Measurements from ENCODE around the gene PSMC6.
A peak's percentile ranks its signal among the peaks of the same experiment; 100 is the strongest.
"Not testable (repeated sequence)": the region's sequence is repeated elsewhere in the genome, so short reads cannot be mapped to it uniquely, and the experiment has no call there.

Gene PSMC6

DNA sequence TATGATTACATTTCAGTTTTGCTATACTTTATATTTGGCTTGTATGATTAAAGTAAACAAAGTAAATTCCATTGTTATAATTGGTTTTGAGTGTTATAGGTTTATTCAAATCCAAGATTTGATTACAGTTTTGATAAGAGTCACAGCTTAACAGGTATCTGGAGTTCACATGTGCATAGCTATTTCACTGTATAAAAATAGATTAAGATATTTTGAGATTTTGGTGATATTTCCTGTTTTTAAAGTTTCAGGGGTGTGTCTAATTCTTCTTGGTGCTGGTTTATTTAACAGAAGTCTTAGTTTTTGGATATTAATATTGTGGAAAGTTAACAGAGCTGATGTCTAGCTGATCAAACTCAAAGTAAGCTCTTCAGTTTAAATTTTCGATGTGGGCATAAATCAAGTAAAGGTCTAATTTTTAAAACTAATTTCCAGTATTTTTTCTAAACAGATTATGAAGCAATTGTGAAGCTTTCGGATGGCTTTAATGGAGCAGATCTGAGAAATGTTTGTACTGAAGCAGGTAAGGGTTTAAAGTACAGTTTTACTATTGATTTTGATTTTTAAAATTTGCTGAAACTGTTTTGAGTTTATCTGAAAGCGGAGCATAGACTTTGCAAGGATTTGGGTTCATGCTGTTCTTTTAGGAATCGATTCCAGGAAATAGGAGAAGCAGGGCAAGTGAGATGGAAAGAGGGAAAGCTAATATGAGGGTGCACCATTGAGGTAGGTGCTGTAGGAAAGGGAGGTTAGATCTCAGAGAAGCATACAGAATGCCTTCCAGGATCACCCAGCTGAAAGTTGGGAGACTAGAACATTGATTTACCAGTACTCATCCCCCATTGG lies 16.7 kb downstream of the PSMC6 start:
- DNase-seq: no peak

DNA sequence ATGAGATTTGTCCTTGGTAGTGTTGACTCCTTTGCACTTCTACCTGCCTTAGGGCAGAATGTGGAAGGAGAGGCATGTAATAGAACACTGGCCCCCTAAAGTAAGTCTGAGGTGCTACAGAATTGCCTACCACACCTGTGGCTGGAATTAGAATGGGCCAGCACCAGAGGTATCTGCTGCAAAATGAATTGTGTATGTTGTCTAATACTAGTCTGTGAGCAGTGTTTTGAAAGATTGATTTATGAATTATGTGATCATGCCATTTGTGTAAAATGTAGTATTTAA lies 17.3 kb downstream of the PSMC6 start:
- no peak for DNase-seq

DNA sequence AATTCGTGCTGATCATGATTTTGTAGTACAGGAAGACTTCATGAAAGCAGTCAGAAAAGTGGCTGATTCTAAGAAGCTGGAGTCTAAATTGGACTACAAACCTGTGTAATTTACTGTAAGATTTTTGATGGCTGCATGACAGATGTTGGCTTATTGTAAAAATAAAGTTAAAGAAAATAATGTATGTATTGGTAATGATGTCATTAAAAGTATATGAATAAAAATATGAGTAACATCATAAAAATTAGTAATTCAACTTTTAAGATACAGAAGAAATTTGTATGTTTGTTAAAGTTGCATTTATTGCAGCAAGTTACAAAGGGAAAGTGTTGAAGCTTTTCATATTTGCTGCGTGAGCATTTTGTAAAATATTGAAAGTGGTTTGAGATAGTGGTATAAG lies 20.5 kb downstream of the PSMC6 start:
- DNase-seq: not testable (repeated sequence)

DNA sequence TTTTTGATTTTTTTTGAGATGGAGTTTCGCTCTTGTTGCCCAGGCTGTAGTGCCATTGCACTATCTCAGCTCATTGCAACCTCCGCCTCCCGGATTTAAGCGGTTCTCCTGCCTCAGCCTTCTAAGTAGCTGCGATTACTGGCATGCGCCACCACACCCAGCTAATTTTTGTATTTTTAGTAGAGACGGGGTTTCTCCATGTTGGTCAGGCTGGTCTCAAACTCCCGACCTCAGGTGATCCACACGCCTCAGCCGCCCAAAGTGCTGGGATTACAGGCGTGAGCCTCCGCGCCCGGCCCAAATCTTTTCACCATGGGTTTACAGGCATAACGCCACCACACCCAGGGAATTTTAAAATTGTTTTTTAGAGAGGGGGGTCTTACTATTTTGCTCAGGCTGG lies 22.0 kb downstream of the PSMC6 start:
- DNase-seq: not testable (repeated sequence)

DNA sequence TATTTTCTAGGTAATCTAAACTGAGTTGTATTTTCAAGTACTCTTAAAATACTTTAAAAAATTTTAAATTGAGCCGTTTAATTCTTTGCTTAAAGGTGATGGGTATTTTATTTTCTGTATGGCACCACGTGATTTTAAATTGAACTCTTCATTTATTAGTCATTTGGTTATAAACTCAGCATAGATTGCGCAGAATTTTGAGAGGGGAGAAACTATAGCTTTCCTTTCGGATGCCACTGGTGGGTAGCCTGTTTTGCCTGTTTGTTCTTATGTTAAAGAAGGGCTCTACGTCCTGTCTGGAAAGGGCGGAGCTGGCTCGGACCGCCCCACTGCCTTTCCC lies 22.6 kb downstream of the PSMC6 start:
- no peak for DNase-seq

DNA sequence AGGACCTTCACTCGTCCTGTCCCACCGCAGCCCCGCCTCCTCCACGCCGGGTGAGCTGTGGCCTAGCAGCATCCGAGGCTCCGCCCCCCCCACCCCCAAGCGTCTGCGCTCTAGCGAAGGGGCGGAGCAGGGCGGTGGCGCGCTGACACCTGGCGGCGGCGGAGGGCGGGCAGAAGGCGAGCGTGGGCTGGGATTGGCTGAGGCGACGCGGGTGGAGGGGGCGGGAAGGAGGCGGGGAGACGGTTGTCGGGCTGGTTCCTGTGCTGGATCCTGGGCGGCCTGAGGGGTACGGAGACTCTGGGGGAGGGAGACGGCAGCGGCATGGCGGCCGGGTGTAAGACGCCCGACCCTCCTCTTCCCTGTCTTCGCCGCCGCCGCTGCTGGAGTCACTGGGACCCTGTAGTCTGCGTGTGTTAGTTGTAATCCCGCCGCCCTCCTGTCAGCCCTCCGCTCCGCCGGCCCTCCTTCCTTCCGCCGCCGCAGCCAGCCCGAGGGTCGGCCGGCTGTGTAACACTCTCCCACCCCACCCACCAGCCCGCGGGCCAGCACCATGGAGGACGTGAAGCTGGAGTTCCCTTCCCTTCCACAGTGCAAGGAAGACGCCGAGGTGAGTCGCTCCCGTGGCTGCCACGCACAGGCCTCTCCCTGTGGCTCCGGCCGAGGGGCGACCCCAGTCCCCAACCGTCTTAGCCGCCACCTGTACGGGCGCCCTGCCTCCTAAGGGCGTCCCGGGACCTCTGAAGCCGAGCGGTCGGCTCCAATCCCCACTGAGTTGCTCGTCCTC lies 23.1 kb downstream of the PSMC6 start, which contains the start of gene STYX:
Gene STYX (plus strand): TSS at position 242 of the 784 bp plus-strand sequence. CDS start 309 bp downstream, at position 551.
- peak; percentile 99 for DNase-seq

DNA sequence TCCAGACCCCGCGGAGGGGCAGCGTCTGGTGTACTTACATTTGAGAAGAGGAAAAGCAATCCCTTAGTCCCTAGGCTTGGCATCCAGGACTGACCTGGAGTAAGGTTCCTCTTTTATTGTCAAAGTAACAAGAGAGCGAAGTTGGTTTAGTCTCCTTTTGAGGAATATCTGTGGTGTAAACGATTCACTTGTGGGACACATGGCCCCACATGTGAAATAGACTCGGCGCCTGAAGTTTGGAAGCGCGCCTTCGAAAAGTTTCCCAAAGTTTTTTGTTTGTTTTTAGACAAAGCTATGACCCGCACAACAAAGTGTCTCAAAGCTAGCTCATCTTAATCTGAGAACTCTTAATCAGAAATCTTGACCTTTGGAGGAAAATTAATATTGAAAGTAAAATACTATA lies 23.7 kb downstream of the PSMC6 start:
- no peak for DNase-seq

DNA sequence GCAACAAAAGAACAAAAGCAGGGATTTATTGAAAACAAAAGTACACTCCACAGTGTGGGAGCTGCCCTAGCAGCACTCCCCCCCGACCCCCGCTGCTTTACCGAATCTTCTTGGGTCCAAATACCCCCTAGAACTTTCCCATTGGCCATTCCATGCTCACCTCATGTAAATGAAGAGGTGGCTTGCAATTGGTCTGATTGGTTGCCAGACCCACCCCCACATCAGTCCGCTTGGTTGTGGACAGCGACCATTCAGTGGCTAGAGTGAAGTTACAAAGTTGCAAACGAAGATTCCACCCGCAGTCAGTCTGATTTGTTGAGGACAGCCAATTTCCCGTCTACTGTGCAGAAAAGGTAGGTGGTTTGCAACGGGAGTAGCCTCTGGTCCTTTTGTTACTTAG lies 26.8 kb downstream of the PSMC6 start:
- DNase-seq: no peak

DNA sequence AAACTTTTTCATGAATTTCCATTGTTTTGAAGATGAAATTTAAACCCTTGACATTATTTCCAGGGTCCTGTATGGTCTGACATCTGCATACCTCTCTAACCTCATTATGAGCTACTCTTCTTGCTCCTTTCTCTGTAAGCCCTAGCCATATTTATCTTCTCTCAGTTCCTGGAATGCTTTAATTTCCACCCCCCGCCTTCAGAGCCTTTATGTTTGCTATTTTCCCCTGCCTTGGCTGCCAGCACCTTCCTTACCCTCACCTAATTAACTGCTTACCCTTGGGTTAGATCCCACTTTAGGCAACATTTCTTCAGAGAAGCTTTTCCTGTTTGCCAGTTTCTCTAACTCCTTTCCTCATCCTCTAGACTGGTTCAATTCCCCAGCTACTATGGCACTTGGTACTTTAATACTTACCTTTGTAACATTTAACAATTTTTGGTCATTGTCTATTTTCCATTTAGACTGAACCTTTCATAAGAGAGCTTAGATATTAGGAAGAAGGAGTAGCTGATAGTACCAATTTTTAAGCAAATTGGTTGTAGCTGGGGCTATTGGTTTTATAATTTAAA lies 29.0 kb downstream of the PSMC6 start:
- no peak for DNase-seq

DNA sequence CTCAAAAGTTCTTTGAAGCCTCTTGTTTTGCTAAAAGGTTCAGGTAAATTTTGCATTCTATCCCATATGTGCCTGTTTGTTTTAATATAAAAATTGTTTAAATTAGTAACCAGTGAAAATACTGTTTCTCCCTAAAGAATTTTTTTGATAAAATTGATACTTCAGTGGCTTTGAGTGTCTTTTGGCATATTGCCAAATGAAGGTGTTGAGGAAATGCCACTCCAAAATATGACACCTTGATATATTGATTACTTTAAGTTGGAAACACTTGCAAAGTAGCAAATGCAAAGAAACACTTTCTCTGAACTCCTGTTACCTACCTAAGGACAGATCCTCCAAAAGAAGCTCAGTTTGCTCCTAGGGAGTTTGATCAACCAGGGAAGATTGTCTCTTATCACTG lies 31.4 kb downstream of the PSMC6 start:
- DNase-seq: no peak

DNA sequence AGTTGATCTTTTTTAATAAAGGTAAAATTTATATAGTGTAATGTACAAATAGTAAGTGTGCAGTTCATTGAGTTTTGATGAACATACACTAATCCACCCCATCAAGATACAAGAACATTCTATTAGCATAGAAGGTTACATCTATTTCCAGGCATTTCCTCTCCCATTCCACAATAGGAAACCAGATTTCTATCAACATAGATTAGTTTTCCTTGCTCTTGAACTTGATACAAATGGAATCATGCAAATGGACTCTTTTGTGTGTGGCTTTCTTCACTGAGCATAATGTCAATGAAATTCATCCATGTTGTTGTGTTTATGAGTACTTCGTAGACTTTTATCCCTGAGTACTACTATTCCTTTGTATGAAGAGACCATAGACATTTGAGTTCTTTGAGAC lies 33.8 kb downstream of the PSMC6 start:
- DNase-seq: no peak

DNA sequence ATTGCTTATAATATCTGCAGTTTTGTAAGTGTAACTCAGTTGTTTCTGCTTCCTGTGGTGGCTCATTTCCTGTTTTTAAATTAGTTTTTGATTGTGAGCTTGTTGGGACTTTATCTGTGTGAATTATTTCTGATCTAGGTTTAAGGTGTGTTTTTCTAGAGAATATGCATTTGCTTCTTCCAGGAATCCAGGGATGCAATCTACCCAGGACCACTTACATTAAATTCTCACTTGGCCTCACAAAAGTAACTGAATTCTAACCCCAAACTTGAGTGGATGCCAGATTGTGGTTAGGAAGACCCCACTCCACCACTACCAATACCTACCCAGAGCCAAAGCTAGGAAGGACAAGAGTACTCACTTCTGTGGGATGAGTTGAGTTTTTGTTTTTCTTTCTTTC lies 34.9 kb downstream of the PSMC6 start:
- no peak for DNase-seq

DNA sequence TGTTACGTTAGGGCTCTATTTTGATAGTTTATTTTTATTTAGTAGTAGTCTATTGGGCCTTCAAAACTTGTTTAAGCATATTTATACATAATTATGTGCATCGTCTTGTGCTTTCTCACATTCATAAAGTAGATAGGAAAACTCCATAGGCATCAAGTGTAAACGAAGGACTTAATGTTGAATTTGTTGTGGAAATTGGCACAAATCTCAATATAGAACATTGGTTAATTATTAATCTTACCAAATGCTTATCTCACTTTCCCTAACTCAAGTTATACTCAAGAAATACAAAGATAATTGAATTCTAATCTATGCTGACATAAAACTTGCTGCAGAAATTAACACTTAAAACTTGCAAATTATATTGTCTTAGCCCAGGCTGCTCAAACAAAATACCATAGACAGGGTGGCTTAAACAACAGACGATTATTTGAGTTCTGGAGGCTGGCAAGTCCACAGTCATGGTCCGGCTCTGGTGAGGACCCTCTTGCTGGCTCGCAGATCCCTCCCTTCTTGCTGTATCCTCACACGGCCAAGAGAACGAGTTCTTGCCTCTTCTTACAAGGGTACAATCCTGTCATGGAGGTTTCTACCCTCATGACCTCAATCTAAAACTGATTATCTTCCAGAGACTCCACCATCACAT lies 41.8 kb downstream of the PSMC6 start:
- no peak for DNase-seq

DNA sequence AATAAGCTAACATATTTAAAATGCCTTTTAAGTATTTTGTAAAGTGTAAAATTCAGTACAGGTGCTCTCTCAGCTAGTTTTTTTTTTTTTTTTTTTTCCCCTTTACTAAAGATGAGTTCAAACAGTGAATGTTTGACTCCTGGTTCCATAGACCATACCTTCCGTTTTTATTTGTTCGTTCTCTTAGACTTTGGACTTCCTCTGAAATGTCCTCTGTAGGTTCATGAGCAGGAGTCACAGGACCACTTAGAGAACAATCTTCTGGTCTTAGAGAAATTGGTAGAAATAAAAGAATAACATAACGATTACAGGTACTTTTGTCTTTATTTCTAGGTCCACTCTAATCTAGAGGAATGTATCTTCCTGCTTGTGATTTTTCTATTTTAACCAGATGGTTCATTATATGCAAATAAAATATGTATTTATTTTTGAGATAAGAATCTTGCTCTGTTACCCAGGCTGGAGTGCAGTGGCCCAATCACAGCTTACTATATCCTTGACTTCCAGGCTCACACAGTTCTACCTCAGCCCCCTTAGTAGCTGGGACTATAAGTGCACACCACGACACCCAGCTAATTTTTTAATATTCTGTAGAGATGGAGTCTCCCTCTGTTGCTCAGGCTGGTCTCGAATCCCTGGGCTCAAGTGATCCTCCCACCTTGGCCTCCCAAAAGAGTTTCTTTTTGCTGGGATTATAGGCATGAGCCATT lies 48.8 kb downstream of the PSMC6 start:
- DNase-seq: no peak

DNA sequence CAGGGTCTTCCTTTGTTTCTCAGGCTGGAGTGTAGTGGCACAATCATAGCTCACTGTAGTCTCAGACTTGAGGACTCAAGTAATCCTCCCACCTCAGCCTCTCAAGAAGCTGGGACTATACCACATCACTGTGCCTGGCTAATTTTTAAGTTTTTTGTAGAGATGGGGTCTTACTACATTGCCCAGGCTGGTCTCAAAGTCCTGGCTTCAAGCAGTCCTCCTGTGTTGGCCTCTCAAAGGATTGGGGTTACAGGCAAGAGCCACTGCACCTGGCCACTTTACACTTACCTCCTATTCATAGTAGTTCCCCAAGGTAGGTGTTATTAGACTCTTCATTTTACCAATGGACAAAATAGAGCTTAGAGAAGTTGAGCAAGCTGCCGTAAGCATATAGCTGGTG lies 52.1 kb downstream of the PSMC6 start:
- DNase-seq: no peak

DNA sequence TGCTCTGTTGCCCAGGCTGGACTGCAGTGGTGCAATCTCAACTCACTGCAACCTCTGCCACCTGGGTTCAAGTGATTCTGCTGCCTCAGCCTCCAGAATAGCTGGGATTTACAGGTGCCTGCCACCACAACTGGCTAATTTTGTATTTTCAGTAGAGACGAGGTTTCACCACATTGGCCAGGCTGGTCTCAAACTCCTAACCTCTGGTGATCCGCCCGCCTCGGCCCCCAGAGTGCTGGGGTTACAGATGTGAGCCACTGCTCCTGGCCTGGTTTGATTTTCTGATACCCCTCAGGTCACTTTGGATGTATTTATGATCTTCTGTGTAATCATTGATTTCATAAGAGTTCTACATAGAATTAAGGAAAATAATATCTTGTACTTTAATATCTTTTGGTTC lies 55.9 kb downstream of the PSMC6 start:
- not testable (repeated sequence) for DNase-seq

DNA sequence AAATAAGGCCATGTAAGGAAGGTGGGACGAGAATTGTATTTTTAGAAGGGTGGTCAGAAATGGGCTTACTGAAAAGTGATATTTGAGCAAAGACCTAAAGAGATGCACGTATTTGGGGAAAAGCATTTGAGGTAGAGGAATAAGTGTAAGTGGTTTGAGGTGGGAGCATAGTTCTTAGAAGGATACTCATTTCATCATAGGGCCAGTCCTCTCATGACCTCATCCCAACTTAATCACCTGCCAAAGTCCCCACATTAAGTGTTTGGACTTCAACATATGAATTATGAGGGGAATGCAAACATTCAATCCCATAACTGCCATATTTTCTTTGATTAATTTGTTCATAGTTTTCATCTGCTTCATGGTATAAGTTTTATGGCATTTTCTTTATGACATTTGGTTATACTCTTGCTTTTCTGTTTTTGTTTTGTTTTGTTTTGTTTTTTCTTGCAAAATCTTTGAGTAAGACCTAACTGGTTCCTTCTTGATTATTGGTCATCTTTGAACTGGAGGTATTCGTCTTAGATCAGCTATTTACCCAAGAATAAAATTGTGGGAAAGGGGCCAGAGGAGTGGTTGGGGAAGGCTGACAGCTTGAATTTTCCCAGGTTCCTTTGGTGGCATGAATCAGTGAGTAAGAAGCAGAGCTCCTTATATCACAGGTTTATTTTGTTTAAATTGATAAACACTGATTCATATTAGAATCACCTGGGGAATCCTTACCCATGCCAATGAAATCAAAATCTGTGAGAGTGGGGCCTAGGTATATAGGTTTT lies 60.2 kb downstream of the PSMC6 start:
- no peak for DNase-seq

DNA sequence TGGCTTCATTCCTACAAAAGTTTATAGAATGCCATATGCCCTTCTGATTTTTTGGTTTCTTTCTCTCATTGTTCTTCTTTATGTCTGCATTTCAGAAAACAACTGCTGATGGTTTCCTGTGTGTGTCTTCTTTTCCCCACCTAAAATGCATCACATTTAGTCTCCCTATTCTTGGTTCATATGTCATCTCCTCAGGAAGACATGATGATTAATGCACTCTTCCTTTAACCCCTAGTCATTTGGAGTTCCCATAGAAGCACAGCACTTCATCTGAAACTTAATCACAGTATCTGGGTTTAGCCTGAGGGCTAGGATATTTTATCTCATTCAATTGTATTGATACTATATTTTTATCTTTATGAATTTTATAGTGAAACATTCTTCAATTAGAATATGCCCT lies 62.9 kb downstream of the PSMC6 start:
- DNase-seq: no peak

DNA sequence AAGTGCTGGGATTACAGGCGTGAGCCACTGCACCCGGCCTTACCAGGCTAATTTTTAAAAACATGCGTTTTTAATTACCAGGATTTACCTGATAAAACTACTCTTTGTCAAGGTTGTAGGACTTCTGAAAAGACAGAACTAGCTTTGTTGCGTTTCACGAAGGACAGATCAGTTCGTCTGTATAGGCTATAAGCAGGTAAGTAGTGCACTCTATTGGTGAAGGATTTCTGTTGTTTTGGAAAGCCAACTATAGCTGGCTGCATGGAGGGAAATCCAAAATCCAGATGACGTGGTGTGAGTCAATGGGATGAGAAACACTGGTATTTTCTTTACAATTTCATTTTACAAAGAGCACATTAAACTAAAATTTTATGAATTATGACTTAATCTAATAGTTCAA lies 69.8 kb downstream of the PSMC6 start:
- DNase-seq: no peak
